ENCODE results near the gene SLC36A4.

DNA sequence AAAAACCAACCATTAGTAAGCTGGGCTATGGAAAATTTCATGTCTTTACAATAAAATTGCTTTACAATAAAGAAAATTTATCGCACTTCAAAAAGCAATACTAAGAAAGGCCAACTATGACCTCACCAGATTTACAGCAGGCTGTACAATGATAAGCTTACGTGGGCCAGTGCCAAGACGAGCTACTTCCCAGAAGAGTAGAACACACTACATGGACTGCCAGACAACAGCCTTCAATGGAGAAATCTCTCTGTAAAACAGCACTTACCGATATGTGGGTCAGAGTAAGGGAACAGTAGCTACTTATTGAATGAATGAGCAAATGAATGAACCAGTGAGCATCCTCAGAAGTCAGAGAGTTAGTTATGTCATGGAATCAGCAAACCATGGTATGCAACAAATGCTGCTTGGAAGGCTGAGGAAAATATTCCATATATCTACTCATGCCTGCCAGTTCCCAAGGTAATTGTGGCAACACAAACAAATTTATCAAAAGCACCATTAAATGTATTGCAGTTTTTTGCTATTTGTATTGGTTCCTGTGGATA, 74.4 kb downstream of the SLC36A4 start:
- TF ChIP-seq CTCF (conservative IDR thresholded peaks at IDR 0.05; ENCODE audit: low read depth, low read length): no peak
- no peak for TF ChIP-seq EZH2 (IDR thresholded peaks at IDR 0.05; ENCODE audit: borderline replicate concordance, low read depth, low read length, poor library complexity, severe bottlenecking)

Data from A673 (cell line).